RPMI7951 (cell line): ENCODE data around the gene TACO1. TPM values are rescaled to one million over a fixed set of nuclear protein-coding genes. Genes with fewer than 3 reads are reported as not detected.

Experiments
- DNase-seq: peaks from one replicate; pipeline ENCODE4 v3.0.0-alpha.2; 2012; ENCODE audit warnings: low read depth
- total RNA-seq: library from RNA; depleted of rRNA; stranded (reverse); fragments of >200 nt; shearing (Covaris generic); gene quantifications from 2 replicates; pipeline ENCODE4 v1.2.3, GENCODE V29; 2014

TACO1 gene
- total RNA-seq, 1 experiment from 2014 or later = 16.7 TPM

DNA sequence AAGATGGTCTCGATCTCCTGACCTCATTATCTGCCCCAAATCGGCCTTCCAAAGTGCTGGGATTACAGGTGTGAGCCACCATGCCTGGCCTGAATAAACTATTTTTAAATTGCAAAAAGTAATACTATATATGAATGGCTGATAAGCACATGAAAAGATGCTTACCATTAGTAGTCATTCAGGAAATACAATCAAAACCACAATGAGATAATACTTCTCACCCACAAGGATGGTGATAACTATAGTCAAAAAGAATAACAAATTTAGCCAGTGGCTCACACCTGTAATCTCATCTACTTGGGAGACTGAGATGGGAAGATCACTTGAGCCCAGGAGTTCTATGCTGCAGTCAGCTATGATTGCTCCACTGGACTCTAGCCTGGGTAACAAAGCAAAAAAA is 2.4 kb upstream of the TACO1 start:
- no peak for DNase-seq

DNA sequence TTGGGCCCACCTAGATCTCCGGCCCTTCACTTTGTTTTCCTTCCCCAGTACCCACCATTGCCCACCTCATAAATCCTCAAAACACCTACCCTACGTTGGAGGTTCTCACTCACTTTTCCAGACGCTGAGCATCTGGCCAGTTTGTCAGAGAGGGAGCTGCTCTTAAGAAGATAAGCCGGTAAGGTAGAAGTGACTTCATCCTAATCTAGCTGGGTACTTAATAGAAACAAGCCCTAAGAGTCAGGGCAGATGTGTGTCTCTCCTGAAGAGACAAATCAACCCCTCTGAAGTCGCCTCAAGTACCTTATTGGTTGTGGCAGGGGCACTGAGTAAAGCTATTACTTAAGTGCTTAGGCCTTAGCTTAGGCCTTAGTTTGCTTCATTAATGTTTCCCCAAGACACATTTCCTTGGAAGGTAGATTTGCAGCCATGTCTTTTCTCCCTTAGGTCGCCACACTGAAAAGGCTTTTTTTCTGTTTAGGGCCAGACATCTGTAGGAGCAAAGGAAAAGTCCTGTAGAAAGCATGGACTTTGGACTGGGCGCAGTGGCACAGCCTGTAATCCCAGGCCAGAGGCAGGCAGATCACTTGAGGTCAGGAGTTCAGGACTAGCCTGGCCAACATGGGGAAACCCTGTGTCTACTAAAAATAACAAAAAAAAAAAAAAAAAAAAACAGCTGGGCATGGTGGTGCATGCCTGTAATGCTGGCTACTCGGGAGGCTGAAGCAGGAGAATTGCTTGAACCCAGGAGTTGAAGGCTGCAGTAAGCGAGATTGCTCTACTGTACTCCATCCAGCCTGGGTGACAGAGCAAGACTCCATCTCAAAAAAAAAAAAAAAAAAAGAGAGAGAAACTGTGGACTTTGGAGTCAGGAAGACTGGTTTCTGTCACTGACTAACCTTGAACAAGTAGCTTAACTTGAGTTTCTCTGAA is 1.0 kb downstream of the TACO1 start:
- no peak for DNase-seq

GRCh38 chr17:63609816-63610573 is 9.3 kb downstream of the TACO1 start:
- no peak for DNase-seq

- no peak for DNase-seq
These were observed 10.2 kb downstream of the TACO1 start for GRCh38 chr17:63610854-63611253.

DNA sequence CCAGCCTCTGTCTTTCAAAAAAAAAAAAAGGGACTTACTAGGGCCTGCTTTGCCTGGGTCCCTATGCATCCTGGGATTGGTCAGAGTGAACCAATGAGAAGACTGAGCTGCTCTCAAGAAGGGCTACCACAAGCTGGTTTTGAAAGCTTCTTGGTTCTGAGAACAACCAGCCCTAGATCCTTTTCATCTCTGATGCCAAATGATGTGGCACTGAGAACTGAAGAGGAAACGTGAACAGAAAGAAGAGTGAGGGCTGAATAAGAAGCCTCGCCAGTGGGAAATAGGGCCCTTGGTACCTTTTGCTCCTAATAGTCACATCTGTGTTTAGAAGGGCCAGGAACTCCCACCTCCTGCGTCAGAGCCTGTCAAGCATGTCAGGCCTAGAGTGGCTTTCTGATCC is 10.7 kb downstream of the TACO1 start:
- no peak for DNase-seq

DNA sequence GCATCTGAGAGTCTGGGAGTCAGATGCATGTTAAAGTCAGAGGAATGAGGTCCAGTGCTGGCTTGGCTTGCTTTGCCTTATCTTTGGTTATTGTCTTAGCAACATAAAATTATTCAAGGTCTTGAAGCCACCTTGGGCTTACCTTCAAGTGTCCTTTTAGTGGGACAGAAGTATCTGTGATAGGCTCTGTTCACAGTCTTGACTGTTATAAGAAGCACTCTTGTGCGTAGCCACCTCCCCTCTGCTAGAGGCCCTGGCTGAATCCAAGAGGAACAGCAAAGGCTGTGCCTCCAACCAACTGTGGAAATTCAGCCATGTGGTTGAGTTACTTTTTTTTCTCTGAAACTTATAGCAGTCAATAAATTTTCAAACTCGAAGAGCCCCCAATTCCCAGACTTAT is 13.0 kb downstream of the TACO1 start:
- no peak for DNase-seq

- DNase-seq = no peak
These were observed 20.6 kb downstream of the TACO1 start for GRCh38 chr17:63621229-63621683.

DNA sequence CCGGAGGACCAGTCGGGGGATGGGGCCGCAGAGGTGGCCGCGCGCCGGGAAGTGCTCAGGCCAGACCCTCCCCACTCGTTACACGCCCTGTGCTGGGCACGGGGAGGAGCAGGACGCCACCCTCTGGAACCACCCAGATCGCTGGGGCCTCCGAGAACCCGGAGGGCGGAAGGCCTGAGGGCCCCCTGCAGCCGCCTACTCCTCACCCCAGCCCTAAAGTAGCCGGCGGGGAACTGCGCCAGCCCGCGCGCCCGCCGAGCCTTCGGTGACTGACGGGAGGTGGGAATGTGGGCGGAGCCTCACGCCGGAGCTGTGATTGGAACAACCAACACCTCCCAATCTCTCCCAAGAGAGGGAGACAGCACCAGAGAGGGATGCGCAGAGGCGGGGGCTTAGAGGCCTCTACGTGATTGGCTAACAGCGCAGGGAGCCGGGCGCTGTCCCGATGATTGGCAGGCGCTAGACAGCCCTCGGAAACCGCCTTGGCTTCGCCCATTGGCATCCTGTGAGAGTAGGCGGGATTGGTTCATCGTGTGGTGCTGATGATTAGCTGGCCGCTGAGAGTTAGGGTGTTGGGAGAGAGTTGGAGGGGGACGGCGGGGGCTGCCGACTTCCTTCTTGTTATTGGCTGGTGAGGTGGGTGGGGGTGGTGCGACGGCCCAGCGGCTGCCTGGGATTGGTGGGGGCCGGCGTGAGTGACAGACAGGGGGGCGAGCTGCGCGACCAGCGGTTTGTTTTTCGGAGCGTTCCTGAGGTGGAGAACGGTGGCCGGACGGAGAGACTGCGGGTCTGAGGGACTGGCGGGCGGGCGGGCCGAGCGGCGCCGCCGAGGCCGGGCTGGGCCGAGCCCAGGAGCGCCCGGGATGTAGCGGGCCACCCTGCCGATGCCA is 21.2 kb downstream of the TACO1 start, which contains the start of gene MAP3K3:
Gene MAP3K3, plus strand, starts transcription at position 734 of the 890 bp plus-strand sequence. CDS start 343 bp downstream, outside the sequence.
- peak; percentile 100 for DNase-seq

GRCh38 chr17:63622574-63623390 is 22.1 kb downstream of the TACO1 start:
- DNase-seq = peak; percentile 51

DNA sequence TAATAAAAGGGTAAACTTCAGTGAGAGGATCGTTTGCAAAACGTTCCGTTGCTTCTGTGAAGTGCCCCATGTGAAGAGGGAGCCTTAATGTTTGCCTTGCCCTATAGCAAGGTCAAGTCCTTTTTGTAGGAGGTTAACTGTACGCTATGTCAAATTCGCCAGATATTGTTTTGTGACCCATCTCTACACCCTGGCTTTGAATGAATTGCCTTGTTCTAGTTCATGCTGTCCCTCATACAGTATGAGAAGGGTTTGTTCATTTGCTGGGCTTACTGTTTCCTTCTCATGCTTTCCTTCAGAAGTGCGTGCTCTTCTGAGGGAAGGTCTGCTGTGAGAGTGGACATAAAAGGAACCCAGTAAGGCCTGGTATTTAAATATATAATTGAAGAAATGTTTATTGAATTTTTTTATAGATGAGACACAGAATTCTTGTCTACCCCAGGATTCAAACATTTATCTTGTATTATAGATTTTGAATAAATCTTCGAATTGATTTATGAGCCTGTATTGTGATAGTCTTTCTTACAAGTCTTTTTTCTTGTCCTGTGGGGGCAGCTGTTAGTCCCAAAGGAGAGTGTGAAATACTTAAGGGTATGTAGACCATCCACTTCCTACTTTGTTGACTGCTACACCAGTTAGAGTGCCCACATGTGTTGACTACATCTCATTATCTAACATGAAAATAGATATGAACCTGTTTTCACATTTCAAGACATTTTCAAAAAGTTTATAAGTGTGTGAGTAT is 23.3 kb downstream of the TACO1 start:
- no peak for DNase-seq

- DNase-seq = no peak
These were observed 23.8 kb downstream of the TACO1 start for GRCh38 chr17:63624531-63624880.

DNA sequence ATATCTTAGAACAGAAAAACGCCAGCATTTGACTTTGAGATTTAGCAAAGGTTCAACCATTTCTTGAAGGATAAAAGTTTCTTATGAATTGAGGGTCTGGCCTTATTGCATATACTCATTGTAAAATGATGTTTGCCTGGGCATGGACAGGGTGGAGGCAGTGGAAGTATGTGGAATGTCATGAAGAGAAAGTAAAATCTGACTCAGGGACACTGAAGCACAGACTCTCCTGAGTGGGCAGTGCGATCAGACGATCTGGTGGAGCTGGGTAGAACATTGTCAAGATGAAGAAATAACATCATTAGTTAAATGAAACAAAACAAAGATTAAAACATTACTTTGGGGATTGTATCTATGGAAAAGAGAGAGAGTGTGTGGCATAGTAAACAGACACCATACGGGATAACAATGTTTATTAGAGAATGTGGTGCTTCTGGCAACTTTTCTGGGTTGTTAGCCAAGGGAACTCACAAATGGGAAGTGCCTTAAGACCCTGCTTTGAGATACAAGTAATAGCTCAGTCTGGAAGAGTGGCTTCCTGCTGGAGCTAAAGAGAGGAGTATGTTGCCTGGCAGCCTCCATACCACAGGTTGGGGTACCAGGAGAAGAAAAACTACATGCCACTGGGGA is 26.0 kb downstream of the TACO1 start:
- DNase-seq = no peak

DNA sequence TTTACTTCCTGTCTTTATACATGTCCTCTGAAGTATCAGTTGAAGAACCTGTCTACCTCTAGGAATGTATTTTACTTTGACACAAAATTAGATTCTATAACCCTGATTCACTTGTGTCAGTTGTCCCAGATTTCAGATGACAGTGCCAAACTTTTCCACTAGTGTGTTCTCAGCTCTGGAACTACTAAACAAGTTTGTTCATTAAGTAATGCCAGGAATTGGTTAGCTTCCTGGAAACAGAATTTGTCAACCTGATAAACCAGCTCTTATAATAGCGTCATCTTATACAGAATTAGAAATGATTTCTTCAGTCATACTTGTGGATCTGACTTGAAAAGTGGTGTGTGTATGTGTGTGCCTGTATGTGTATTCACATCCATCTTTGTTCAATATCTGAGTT is 28.9 kb downstream of the TACO1 start:
- DNase-seq = no peak

DNA sequence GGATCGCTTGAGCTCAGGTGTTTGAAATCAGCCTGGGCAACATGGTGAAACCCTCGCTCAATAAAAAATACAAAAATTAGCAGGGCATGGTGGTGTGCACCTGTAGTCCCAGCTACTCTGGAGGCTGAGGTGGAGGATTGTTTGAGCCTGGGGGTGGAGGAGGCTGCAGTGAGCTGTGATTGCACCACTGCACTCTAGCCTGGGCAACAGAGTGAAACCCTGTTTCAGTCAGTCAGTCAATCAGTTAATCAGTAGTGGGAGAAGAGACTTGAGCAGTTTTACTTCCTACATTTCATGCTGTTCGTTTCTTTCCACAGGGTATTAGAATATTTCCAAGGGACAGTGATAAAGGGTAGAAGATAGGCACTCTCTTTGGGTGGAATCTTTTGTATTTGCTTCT is 30.4 kb downstream of the TACO1 start:
- DNase-seq = no peak

DNA sequence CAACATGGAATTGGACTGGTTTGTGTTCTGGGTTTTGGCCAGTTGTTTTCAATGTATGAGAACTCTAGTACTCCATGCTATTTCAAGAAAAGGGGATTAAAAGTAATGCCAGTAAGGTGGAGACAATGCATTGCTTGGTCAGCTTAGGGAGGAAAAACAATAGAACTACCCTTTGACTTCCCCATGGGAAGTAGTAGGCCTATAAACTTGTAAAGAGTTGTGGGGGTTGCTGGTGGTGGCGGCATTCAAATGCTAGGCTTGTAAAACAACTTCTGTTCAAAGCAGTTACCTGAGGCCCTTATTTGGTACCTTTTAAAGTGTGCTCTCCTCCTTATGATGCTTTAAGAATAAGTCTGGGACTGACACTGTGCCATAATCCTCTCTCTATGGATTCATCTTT is 30.9 kb downstream of the TACO1 start:
- DNase-seq = no peak

GRCh38 chr17:63633742-63634141 is 33.0 kb downstream of the TACO1 start:
- DNase-seq = no peak

DNA sequence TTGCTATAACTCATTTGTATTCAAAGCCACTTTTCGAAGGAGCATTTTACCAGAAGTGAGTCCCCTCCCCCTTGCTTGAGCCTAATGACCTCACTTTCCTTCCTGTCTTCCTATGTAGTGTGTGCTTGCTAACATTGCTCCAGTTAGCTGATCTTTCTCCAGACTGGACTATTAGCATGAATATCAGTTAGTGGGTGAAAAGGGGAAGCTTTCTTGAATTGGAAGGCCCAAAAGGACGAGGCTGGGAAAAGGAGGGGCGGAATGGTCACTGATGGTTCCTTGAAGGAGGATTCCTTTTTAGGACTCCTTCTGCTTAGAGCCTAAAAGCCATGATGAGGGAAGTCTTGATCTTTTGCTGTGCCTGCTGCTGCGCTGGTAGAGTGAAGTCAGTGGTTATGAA is 33.5 kb downstream of the TACO1 start:
- no peak for DNase-seq

DNA sequence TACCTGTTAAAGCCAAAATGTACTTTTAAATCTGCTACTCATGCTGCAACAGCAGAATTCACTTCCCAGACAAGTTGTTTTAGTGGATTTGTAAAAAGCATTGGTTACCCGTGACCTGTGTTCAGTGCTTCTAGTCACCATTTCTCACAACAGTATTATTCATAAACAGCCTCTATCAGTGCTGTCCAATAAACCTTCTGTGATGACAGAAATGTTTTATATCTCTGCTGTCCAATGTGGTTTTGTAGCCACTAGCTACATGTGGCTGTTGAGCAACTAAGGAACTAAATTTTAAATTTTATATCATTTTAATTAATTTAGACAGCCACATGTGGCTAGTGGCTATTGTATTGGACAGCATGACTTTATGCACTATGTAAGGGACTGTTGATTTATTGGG is 34.1 kb downstream of the TACO1 start:
- no peak for DNase-seq

GRCh38 chr17:63635290-63635689 is 34.6 kb downstream of the TACO1 start:
- no peak for DNase-seq

- DNase-seq = no peak
These were observed 35.1 kb downstream of the TACO1 start for GRCh38 chr17:63635787-63636186.
